Measurements from ENCODE around the gene UGT1A6.

UGT1A6 gene

GRCh38 chr2:233656443-233656842, 36.2 kb upstream of the UGT1A6 start:
- TF ChIP-seq CTCF (IDR thresholded peaks at IDR 0.05; ENCODE audit: control insufficient read depth, extremely low read depth, insufficient read depth): no peak
- no peak for DNase-seq (ENCODE audit: low read depth)

GRCh38 chr2:233658610-233659009, 34.1 kb upstream of the UGT1A6 start:
- no peak for DNase-seq (ENCODE audit: low read depth)

More at GRCh38 chr2:233656443-233656842, 36.2 kb upstream of the UGT1A6 start:
- no peak overlapping the region for H3K4me3 ChIP-seq (ENCODE audit: low read depth, low read length)

GRCh38 chr2:233663911-233664310, 28.8 kb upstream of the UGT1A6 start:
- H3K4me3 ChIP-seq (ENCODE audit: low read depth, low read length): no peak overlapping the region
- TF ChIP-seq CTCF (IDR thresholded peaks at IDR 0.05; ENCODE audit: control insufficient read depth, extremely low read depth, insufficient read depth): no peak
- DNase-seq (ENCODE audit: low read depth): no peak

More at GRCh38 chr2:233658610-233659009, 34.1 kb upstream of the UGT1A6 start:
- H3K4me3 ChIP-seq (ENCODE audit: low read depth, low read length): no peak overlapping the region
- TF ChIP-seq CTCF (IDR thresholded peaks at IDR 0.05; ENCODE audit: control insufficient read depth, extremely low read depth, insufficient read depth): no peak

GRCh38 chr2:233668605-233669260, 24.0 kb upstream of the UGT1A6 start:
- TF ChIP-seq CTCF (IDR thresholded peaks at IDR 0.05; ENCODE audit: control insufficient read depth, extremely low read depth, insufficient read depth): no peak
- H3K4me3 ChIP-seq (ENCODE audit: low read depth, low read length): no peak overlapping the region
- no peak for DNase-seq (ENCODE audit: low read depth)

GRCh38 chr2:233671290-233672161, 21.2 kb upstream of the UGT1A6 start, which contains the start of gene UGT1A9:
Gene UGT1A9 (plus strand): TSS chr2:233671898. CDS start chr2:233671935, 37 bp downstream.
- DNase-seq (ENCODE audit: low read depth): no peak
- no peak within 1 kb of the TSS for H3K4me3 ChIP-seq (ENCODE audit: low read depth, low read length)
- no peak for TF ChIP-seq CTCF (IDR thresholded peaks at IDR 0.05; ENCODE audit: control insufficient read depth, extremely low read depth, insufficient read depth)

GRCh38 chr2:233672886-233673285, 19.8 kb upstream of the UGT1A6 start:
- TF ChIP-seq CTCF (IDR thresholded peaks at IDR 0.05; ENCODE audit: control insufficient read depth, extremely low read depth, insufficient read depth): no peak
- H3K4me3 ChIP-seq (ENCODE audit: low read depth, low read length): no peak overlapping the region
- DNase-seq (ENCODE audit: low read depth): no peak
